GM21360 (cell line): ENCODE results near the gene CCDC40.

Source experiments
- ATAC-seq: cut with Tn5 transposase; IDR thresholded peaks from one replicate; pipeline ENCODE4 v1.9.1; 2021; ENCODE audit warnings: mild to moderate bottlenecking, moderate library complexity; ENCODE audit not compliant: unreplicated experiment

CCDC40 gene

DNA sequence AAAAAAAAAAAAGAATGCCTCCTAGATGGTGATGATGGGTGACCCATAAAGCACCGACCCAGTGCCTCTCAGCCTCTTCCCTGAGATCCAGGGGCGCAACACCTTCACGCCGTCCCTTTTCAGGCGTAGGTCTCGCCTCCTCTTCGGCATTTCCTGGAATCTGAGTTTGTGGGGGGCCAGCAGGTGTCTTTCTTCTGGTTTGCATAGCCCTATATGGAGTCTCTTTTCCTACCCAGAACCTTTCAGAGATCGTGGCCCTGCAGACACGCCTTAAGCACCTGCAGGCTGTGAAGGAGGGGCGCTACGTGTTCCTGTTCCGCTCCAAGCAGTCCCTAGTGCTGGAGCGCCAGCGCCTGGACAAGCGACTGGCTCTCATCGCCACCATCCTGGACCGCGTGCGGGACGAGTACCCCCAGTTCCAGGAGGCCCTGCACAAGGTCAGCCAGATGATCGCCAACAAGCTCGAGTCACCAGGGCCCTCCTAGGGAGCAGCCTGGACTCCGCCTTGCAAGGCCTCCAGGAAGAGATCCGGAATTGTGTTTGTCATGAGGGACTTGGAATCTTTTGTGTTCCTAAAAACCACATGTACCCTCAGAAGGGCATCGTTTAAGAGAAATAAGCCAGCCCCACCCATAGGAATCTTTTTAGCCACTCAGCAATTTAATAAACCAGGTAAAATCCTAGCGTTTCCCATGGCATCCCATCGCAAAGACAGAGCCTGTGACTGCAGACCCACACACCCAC lies 63.0 kb downstream of the CCDC40 start:
- no peak for ATAC-seq

DNA sequence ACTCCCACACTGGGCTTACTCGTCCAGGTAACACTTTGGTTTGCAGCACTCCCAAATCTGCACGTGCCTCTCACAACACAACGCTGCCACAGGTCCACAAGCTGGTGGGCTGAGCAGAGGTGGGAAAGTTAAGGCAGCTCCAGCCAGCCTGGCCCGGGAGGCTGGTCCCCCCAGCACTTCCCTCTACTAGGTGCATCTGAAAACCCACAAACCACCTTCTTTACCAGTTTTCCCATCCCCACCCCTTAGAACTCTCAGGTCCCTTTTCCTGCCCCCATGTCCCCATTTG lies 63.5 kb downstream of the CCDC40 start:
- no peak for ATAC-seq

DNA sequence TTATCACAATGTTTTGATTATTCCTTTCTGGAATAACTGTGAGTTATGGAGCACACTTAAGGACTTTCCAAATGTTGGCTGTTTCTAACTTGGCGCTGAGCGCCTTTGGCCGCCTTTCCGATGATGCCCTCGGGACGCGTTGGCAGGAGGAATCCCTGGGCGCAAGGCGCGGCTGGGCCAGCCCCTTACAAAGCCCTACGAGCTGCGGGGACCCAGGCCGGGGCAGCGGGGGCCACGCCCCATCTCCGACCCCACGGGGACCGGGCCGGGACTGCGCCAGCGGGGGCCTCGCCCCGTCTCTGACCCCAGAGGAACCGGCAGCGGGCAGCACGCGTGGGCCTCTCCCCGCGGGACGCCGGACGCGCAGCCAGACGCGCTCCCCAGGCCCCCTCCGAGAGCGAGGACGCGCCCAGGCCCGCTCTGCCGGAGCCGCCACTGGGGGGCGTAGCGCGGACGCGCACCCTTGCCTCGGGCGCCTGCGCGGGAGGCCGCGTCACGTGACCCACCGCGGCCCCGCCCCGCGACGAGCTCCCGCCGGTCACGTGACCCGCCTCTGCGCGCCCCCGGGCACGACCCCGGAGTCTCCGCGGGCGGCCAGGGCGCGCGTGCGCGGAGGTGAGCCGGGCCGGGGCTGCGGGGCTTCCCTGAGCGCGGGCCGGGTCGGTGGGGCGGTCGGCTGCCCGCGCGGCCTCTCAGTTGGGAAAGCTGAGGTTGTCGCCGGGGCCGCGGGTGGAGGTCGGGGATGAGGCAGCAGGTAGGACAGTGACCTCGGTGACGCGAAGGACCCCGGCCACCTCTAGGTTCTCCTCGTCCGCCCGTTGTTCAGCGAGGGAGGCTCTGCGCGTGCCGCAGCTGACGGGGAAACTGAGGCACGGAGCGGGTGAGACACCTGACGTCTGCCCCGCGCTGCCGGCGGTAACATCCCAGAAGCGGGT lies 64.8 kb downstream of the CCDC40 start, which contains the start of gene GAA:
TSS of gene GAA (plus strand) at position 571 of the 935 bp plus-strand sequence. CDS start 3,006 bp downstream, outside the sequence.
- peak; percentile 65 for ATAC-seq

DNA sequence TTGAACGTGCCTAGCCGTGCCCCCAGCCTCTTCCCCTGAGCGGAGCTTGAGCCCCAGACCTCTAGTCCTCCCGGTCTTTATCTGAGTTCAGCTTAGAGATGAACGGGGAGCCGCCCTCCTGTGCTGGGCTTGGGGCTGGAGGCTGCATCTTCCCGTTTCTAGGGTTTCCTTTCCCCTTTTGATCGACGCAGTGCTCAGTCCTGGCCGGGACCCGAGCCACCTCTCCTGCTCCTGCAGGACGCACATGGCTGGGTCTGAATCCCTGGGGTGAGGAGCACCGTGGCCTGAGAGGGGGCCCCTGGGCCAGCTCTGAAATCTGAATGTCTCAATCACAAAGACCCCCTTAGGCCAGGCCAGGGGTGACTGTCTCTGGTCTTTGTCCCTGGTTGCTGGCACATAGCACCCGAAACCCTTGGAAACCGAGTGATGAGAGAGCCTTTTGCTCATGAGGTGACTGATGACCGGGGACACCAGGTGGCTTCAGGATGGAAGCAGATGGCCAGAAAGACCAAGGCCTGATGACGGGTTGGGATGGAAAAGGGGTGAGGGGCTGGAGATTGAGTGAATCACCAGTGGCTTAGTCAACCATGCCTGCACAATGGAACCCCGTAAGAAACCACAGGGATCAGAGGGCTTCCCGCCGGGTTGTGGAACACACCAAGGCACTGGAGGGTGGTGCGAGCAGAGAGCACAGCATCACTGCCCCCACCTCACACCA lies 65.7 kb downstream of the CCDC40 start:
- ATAC-seq = peak; percentile 4

DNA sequence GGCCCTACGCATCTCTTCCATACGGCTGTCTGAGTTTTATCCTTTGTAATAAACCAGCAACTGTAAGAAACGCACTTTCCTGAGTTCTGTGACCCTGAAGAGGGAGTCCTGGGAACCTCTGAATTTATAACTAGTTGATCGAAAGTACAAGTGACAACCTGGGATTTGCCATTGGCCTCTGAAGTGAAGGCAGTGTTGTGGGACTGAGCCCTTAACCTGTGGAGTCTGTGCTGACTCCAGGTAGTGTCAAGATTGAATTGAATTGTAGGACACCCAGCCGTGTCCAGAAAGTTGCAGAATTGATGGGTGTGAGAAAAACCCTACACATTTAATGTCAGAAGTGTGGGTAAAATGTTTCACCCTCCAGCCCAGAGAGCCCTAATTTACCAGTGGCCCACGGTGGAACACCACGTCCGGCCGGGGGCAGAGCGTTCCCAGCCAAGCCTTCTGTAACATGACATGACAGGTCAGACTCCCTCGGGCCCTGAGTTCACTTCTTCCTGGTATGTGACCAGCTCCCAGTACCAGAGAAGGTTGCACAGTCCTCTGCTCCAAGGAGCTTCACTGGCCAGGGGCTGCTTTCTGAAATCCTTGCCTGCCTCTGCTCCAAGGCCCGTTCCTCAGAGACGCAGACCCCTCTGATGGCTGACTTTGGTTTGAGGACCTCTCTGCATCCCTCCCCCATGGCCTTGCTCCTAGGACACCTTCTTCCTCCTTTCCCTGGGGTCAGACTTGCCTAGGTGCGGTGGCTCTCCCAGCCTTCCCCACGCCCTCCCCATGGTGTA lies 66.4 kb downstream of the CCDC40 start:
- ATAC-seq = no peak

DNA sequence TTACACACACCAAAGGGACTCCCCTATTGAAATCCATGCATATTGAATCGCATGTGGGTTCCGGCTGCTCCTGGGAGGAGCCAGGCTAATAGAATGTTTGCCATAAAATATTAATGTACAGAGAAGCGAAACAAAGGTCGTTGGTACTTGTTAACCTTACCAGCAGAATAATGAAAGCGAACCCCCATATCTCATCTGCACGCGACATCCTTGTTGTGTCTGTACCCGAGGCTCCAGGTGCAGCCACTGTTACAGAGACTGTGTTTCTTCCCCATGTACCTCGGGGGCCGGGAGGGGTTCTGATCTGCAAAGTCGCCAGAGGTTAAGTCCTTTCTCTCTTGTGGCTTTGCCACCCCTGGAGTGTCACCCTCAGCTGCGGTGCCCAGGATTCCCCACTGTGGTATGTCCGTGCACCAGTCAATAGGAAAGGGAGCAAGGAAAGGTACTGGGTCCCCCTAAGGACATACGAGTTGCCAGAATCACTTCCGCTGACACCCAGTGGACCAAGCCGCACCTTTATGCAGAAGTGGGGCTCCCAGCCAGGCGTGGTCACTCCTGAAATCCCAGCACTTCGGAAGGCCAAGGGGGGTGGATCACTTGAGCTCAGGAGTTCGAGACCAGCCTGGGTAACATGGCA lies 67.1 kb downstream of the CCDC40 start:
- ATAC-seq = no peak

DNA sequence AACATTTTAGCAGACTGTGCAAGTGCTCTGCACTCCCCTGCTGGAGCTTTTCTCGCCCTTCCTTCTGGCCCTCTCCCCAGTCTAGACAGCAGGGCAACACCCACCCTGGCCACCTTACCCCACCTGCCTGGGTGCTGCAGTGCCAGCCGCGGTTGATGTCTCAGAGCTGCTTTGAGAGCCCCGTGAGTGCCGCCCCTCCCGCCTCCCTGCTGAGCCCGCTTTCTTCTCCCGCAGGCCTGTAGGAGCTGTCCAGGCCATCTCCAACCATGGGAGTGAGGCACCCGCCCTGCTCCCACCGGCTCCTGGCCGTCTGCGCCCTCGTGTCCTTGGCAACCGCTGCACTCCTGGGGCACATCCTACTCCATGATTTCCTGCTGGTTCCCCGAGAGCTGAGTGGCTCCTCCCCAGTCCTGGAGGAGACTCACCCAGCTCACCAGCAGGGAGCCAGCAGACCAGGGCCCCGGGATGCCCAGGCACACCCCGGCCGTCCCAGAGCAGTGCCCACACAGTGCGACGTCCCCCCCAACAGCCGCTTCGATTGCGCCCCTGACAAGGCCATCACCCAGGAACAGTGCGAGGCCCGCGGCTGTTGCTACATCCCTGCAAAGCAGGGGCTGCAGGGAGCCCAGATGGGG lies 68.0 kb downstream of the CCDC40 start:
- ATAC-seq = no peak

DNA sequence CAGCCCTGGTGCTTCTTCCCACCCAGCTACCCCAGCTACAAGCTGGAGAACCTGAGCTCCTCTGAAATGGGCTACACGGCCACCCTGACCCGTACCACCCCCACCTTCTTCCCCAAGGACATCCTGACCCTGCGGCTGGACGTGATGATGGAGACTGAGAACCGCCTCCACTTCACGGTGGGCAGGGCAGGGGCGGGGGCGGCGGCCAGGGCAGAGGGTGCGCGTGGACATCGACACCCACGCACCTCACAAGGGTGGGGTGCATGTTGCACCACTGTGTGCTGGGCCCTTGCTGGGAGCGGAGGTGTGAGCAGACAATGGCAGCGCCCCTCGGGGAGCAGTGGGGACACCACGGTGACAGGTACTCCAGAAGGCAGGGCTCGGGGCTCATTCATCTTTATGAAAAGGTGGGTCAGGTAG lies 68.5 kb downstream of the CCDC40 start:
- no peak for ATAC-seq

DNA sequence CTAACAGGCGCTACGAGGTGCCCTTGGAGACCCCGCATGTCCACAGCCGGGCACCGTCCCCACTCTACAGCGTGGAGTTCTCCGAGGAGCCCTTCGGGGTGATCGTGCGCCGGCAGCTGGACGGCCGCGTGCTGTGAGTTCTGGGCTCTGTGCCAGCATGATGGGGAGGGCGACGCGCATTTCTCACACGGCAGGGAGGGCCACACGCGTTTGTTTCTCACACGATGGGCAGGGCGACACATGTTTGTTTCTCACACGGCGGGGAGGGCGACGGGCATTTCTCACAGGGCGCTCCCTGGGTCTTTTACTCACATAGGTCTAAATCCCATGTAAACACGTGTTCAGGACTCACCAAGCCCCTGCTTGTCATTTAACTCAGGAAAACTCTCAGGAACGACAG lies 69.3 kb downstream of the CCDC40 start:
- no peak for ATAC-seq

DNA sequence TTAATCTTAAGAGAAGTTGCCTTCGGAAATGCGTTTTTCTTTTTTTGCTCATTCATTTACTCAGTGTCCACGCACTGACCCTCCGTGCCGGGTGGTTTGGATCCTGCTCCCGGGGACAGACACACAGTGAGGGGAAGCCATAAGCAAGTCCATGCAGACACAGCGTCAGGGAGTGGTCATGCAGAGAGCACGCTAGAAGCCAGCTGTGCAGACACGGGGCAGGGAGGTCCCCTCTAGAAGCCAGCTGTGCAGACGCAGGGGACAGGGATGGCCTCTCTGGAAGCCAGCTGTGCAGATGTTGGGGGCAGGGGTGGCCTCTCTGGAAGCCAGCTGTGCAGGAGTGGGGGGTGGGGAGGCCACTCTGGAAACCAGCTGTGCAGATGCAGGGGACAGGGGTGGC lies 69.7 kb downstream of the CCDC40 start:
- ATAC-seq = no peak

DNA sequence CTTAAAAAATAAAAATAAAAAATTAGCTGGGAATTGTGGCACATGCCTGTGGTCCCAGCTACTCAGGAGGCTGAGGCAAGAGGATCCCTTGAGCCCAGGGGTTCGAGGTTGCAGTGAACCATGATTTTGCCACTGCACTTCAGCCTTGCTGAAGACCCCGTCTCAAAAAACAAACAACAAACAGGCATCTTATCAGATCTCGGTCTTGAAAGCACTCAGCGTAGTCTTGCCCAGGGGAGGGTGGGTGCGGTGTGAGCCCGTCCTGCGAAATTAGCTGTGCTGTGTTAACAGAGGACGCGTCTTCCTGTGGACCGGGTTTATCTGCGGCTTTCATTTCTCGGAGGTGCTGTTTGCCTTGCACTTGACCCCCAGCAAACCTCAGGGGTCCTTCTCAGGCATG lies 70.3 kb downstream of the CCDC40 start:
- no peak for ATAC-seq

DNA sequence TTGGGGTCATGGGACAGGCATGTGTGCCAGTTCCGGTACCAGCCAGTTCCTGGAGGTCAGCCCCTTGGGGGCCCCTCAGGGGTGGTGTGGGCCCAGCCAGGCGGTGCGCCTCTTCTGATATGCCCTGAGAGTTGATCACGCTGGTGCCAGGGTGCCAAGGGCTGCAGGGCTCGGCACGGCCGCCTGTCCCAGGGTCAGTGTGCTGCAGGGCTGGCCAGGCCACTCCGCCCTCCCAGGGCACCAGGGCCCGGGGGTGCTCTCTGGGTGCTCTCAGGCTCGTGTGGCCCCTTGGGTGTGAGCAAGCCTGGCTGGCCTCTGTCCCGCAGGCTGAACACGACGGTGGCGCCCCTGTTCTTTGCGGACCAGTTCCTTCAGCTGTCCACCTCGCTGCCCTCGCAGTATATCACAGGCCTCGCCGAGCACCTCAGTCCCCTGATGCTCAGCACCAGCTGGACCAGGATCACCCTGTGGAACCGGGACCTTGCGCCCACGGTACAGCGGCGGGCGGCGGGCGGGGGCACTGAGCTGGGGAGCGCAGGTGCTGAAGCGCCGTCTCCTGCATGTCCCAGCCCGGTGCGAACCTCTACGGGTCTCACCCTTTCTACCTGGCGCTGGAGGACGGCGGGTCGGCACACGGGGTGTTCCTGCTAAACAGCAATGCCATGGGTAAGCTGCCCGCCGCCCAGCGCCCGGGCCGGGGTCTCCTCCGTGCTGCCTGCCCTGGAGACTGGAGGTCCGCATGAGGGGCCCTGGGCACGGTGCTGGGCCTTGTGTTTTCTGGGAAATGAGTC lies 71.0 kb downstream of the CCDC40 start:
- ATAC-seq = no peak

DNA sequence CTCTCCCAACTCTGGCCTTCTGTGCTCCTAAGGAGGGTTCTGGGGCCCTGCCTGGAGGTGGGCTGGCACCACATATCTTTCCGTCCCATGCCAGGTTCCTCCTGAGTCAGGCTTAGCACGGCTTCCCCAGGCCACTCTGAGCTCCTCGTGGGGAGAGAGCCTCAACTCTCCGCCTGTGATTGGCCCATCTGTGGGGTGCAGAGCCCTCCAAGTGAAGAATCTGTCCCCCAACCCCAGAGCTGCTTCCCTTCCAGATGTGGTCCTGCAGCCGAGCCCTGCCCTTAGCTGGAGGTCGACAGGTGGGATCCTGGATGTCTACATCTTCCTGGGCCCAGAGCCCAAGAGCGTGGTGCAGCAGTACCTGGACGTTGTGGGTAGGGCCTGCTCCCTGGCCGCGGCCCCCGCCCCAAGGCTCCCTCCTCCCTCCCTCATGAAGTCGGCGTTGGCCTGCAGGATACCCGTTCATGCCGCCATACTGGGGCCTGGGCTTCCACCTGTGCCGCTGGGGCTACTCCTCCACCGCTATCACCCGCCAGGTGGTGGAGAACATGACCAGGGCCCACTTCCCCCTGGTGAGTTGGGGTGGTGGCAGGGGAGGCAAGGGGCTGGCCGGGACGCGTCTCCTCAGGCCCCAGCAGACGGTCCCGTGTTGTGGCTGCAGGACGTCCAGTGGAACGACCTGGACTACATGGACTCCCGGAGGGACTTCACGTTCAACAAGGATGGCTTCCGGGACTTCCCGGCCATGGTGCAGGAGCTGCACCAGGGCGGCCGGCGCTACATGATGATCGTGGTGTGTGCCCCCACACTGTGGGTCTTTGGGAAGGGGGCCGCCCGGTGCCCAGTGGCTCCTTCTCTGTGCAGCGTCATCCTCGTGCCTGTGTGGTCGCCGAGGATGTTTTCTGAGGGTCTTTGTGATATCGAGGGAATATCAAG lies 71.9 kb downstream of the CCDC40 start:
- ATAC-seq = no peak

DNA sequence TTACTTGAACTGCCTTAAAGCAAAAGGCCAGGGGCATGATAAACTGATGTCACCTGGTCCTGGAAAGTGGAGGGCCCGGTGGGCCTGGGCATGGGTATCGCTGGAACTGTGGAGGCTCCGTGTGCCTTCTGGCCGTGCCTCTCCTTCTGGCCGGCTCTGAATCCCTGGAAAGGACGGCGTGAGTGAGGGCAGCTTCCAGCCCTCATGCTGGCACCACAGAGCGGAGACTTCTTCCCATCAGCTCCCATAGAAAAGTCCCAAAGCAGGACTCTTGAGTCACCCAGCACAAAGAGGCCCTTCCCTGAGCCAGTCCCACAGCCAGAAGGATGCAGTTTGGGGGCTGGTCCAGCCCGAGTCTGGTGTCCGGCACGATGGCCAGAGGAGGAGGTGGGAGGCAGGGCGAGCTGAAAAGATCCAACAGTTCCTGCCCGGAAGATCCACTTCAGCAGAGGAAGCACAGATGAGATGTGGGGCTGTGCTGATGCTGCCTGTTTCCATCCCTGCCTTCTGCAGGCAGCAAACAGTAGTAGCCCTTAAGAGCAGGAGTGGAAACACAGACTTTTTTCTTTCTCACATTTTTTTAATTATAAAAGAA lies 72.7 kb downstream of the CCDC40 start:
- no peak for ATAC-seq

DNA sequence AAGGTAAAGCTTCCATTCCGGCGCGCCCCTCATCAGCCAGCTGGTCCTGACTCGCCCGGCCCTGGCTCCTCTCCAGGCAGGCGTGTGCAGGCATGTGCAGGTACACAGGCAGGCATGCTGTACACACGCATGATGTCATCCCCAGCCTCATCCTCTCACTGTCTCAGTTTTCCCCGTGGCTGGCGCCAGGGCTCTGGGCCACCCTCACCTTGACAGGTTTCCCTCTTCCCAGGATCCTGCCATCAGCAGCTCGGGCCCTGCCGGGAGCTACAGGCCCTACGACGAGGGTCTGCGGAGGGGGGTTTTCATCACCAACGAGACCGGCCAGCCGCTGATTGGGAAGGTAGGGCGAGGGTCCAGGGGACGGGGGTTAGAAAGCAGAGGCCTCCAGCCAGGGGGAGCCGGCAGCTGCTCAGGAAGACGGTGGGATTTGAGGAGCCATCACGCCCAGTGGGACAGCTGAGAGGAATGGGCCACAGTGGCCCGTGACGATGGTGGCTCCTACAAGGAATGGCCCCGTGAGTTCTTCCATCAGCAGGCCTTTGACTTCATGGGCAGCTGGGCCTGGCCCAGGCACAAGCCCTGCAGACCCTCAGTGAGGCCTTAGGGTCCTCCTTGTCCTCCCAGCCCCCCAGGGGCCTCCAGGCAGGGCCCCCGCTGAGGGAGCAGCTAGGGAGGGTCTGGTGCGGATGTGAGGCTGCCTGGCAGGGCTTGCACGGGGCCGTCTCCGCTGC lies 73.4 kb downstream of the CCDC40 start:
- no peak for ATAC-seq

DNA sequence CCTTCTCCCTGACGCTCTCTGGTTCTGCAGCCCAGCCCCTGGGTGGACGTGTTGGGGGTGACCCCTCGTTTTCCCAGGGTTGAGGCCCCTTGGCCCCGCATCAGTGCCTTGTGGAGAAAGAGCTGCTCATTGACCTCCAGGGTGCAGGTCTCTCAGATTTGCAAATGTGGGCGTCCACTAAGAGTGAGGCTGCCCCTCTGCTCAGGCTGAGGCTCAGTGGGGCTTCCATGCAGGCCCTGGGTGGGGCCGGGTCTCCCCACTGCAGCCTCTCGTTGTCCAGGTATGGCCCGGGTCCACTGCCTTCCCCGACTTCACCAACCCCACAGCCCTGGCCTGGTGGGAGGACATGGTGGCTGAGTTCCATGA lies 74.0 kb downstream of the CCDC40 start:
- ATAC-seq = no peak
